Urinary bladder (tissue), 4 donors: ENCODE data around the gene ALOXE3. TPM values are rescaled to one million over a fixed set of nuclear protein-coding genes. Genes with fewer than 3 reads are reported as not detected.

ENCODE experiments used
- DNase-seq: peaks from one replicate; pipeline ENCODE4 v3.0.0-alpha.2; 2015; ENCODE audit errors: extremely low spot score
- H3K27ac ChIP-seq: one replicate; pipeline ENCODE4 v1.5.1; 2013; ENCODE audit warnings: low read depth, mild to moderate bottlenecking, moderate library complexity
- H3K36me3 ChIP-seq: one replicate; pipeline ENCODE4 v1.6.1; 2013; ENCODE audit warnings: mild to moderate bottlenecking, moderate library complexity; ENCODE audit not compliant: insufficient read depth
- H3K4me1 ChIP-seq: one replicate; pipeline ENCODE4 v1.6.1; 2013; ENCODE audit warnings: mild to moderate bottlenecking, moderate library complexity; ENCODE audit not compliant: insufficient read depth
- H3K4me3 ChIP-seq: one replicate; pipeline ENCODE4 v1.5.1; 2013; ENCODE audit warnings: low read depth, low read length
- WGBS: extraction: QIAGEN DNeasy Blood & Tissue Kit; methylation state at CpG from one replicate; pipeline ENCODE4 v1.1.7; 2013; 5-methylcytosine and 5-hydroxymethylcytosine counted together
- polyA plus RNA-seq: library from polyadenylated mRNA; stranded (reverse); fragments of 200-250 nt; gene quantifications from one replicate; pipeline ENCODE4 v1.2.3, GENCODE V29; 2013
- total RNA-seq: library from RNA; depleted of rRNA; stranded (reverse); fragments of >200 nt; gene quantifications from one replicate; pipeline ENCODE4 v1.2.3, GENCODE V29; 2014
- donor health status: healthy with polysubstance abuse.
- donor health status: healthy.

The ALOXE3 gene
- total and polyA plus RNA-seq, 2 donors = not detected

- Histone ChIP-seq H3K36me3 (no peaks in the 10 kb centered on the region), H3K27ac (no peak overlapping the region), H3K4me3 (peak overlapping the region; percentile 58), H3K4me1 (peaks cover 3% of the 10 kb centered on the region)
- DNase-seq = no peak
- WGBS = under 1% methylated on average over 35 of the region's 35 CpGs
These were observed 7.7 kb upstream of the ALOXE3 start for GRCh38 chr17:8125947-8126490.

- under 1% methylated on average over 40 of the region's 40 CpGs for WGBS
- H3K4me1 ChIP-seq = peaks cover 3% of the 10 kb centered on the region
These were observed 7.0 kb upstream of the ALOXE3 start for GRCh38 chr17:8125154-8125946.

GRCh38 chr17:8124350-8125153 lies 6.2 kb upstream of the ALOXE3 start:
- no peak overlapping the region for H3K27ac ChIP-seq
- H3K36me3 ChIP-seq = no peaks in the 10 kb centered on the region
- 4% methylated on average over 24 of the region's 24 CpGs for WGBS
- peaks cover 3% of the 10 kb centered on the region for H3K4me1 ChIP-seq
- DNase-seq = no peak
- no peak overlapping the region for H3K4me3 ChIP-seq

More at GRCh38 chr17:8125154-8125946, 7.0 kb upstream of the ALOXE3 start:
- H3K4me3 ChIP-seq = peak overlapping the region; percentile 58
- DNase-seq = peak; percentile 79
- H3K36me3 ChIP-seq = no peaks in the 10 kb centered on the region
- H3K27ac ChIP-seq = no peak overlapping the region

GRCh38 chr17:8123695-8124349 lies 5.5 kb upstream of the ALOXE3 start, which contains the start of gene HES7:
TSS of gene HES7 (minus strand) at chr17:8124106. CDS start at chr17:8124084, 22 bp downstream.
- no peak for DNase-seq
- no peak within 1 kb of the TSS for H3K27ac ChIP-seq
- WGBS = under 1% methylated on average over 29 of the region's 29 CpGs
- H3K4me1 ChIP-seq = peaks cover 3% of the 10 kb centered on the region
- H3K4me3 ChIP-seq = peak within 1 kb of the TSS; percentile 50
- H3K36me3 ChIP-seq = no peaks in the 10 kb centered on the region

GRCh38 chr17:8122924-8123694 lies 4.8 kb upstream of the ALOXE3 start:
- DNase-seq = no peak
- H3K36me3 ChIP-seq = no peaks in the 10 kb centered on the region
- H3K27ac ChIP-seq = no peak overlapping the region
- H3K4me3 ChIP-seq = peak overlapping the region; percentile 50
- H3K4me1 ChIP-seq = peaks cover 3% of the 10 kb centered on the region
- WGBS = under 1% methylated on average over 55 of the region's 55 CpGs

GRCh38 chr17:8122422-8122923 lies 4.2 kb upstream of the ALOXE3 start:
- Histone ChIP-seq H3K4me3 (peak overlapping the region; percentile 50), H3K27ac (no peak overlapping the region), H3K36me3 (no peaks in the 10 kb centered on the region), H3K4me1 (peaks cover 3% of the 10 kb centered on the region)
- no peak for DNase-seq
- WGBS = under 1% methylated on average over 29 of the region's 29 CpGs

GRCh38 chr17:8121681-8122421 lies 3.5 kb upstream of the ALOXE3 start:
- WGBS = under 1% methylated on average over 76 of the region's 76 CpGs
- Histone ChIP-seq H3K27ac (no peak overlapping the region), H3K4me1 (peaks cover 3% of the 10 kb centered on the region), H3K4me3 (peak overlapping the region; percentile 50), H3K36me3 (no peaks in the 10 kb centered on the region)
- DNase-seq = no peak

- no peak overlapping the region for H3K27ac ChIP-seq
- no peak for DNase-seq
- WGBS = 1% methylated on average over 25 of the region's 25 CpGs
- H3K4me1 ChIP-seq = peaks cover 3% of the 10 kb centered on the region
- peak overlapping the region; percentile 50 for H3K4me3 ChIP-seq
- no peaks in the 10 kb centered on the region for H3K36me3 ChIP-seq
These were observed 3.0 kb upstream of the ALOXE3 start for GRCh38 chr17:8121407-8121680.

GRCh38 chr17:8120520-8121406 lies 2.4 kb upstream of the ALOXE3 start:
- no peak overlapping the region for H3K27ac ChIP-seq
- WGBS = 1% methylated on average over 40 of the region's 40 CpGs
- H3K4me1 ChIP-seq = peaks cover 3% of the 10 kb centered on the region
- DNase-seq = no peak
- no peaks in the 10 kb centered on the region for H3K36me3 ChIP-seq
- H3K4me3 ChIP-seq = peak overlapping the region; percentile 14

GRCh38 chr17:8119581-8120519 lies 1.5 kb upstream of the ALOXE3 start:
- Histone ChIP-seq H3K4me1 (no peaks in the 10 kb centered on the region), H3K36me3 (no peaks in the 10 kb centered on the region), H3K4me3 (no peak overlapping the region), H3K27ac (no peak overlapping the region)
- DNase-seq = peak; percentile 97
- under 1% methylated on average over 28 of the region's 28 CpGs for WGBS
